GM23338 (cell line): Measurements from ENCODE around the gene UBE2QL1. TPM values are rescaled to one million over a fixed set of nuclear protein-coding genes. Genes with fewer than 3 reads are reported as not detected.

Source experiments
- ATAC-seq: fragments of 200-7000 bp; cut with Tn5 transposase; 3 replicates; pipeline ENCODE4 v1.9.1; 2020
- DNase-seq: peaks from one replicate; pipeline ENCODE4 v3.0.0-alpha.2; 2015; ENCODE audit warnings: low spot score
- H2AFZ ChIP-seq: fragments of 200-600 bp; sonication (generic); 2 replicates; pipeline ENCODE4 v1.8.0; 2016; ENCODE audit warnings: antibody characterized with exemption, mild to moderate bottlenecking, moderate library complexity
- H3F3A ChIP-seq: fragments of 200-600 bp; sonication (generic); replicated peaks from 2 replicates; pipeline ENCODE4 v1.8.0; 2017; ENCODE audit warnings: antibody characterized with exemption, mixed run types, low read depth
- H3K27ac ChIP-seq: fragments of 200-600 bp; sonication (generic); 2 replicates; pipeline ENCODE4 v1.6.1; 2016; ENCODE audit warnings: low read depth
- H3K27me3 ChIP-seq: fragments of 200-600 bp; sonication (generic); 2 replicates; pipeline ENCODE4 v1.8.0; 2016; ENCODE audit warnings: mild to moderate bottlenecking, mixed run types, moderate library complexity; ENCODE audit not compliant: insufficient read depth
- H3K36me3 ChIP-seq: fragments of 200-600 bp; sonication (generic); 2 replicates; pipeline ENCODE4 v1.8.0; 2016; ENCODE audit warnings: mild to moderate bottlenecking; ENCODE audit not compliant: insufficient read depth
- H3K4me1 ChIP-seq: fragments of 200-600 bp; sonication (generic); 2 replicates; pipeline ENCODE4 v1.8.0; 2016; ENCODE audit warnings: mild to moderate bottlenecking, moderate library complexity; ENCODE audit not compliant: insufficient read depth
- H3K4me2 ChIP-seq: fragments of 200-600 bp; sonication (generic); 2 replicates; pipeline ENCODE4 v1.7.1; 2017; ENCODE audit warnings: mixed run types
- H3K4me3 ChIP-seq: fragments of 200-600 bp; sonication (generic); 2 replicates; pipeline ENCODE4 v1.6.1; 2016; ENCODE audit warnings: mixed run types
- H3K79me2 ChIP-seq: fragments of 200-600 bp; sonication (generic); replicated peaks from 2 replicates; pipeline ENCODE4 v1.8.0; 2017; ENCODE audit warnings: mild to moderate bottlenecking; ENCODE audit not compliant: insufficient read depth
- H3K9me2 ChIP-seq: fragments of 200-600 bp; sonication (generic); 2 replicates; pipeline ENCODE4 v1.8.0; 2017; ENCODE audit not compliant: insufficient read depth
- H4K20me1 ChIP-seq: fragments of 200-600 bp; sonication (generic); replicated peaks from 2 replicates; pipeline ENCODE4 v1.8.0; 2017; ENCODE audit warnings: mild to moderate bottlenecking; ENCODE audit not compliant: insufficient read depth
- H3K27ac Mint-ChIP-seq: 2 replicates; pipeline ENCODE4 v1.8.0; 2020; ENCODE audit warnings: inconsistent platforms, mild to moderate bottlenecking, moderate library complexity, mixed read lengths
- H3K27me3 Mint-ChIP-seq: 3 replicates; pipeline ENCODE4 v1.8.0; 2022; ENCODE audit warnings: low read depth, mild to moderate bottlenecking, moderate library complexity, mixed read lengths, inconsistent platforms; ENCODE audit not compliant: insufficient read depth, poor library complexity
- H3K36me3 Mint-ChIP-seq: 3 replicates; pipeline ENCODE4 v1.8.0; 2021; ENCODE audit warnings: low read depth, mild to moderate bottlenecking, inconsistent platforms, moderate library complexity, mixed read lengths
- H3K4me1 Mint-ChIP-seq: 3 replicates; pipeline ENCODE4 v1.8.0; 2020; ENCODE audit warnings: mild to moderate bottlenecking, inconsistent platforms, mixed read lengths
- H3K4me3 Mint-ChIP-seq: 3 replicates; pipeline ENCODE4 v1.8.0; 2021; ENCODE audit warnings: moderate library complexity, mild to moderate bottlenecking, inconsistent platforms, mixed read lengths
- H3K9me3 Mint-ChIP-seq: 3 replicates; pipeline ENCODE4 v1.8.0; 2020; ENCODE audit warnings: moderate library complexity, mild to moderate bottlenecking, inconsistent platforms, mixed read lengths
- CREB1 ChIP-seq: fragments of 250-450 bp; sonication (Bioruptor Pico); IDR thresholded peaks from 2 replicates; pipeline ENCODE4 v1.5.0; 2020; ENCODE audit warnings: low read depth, mild to moderate bottlenecking, moderate library complexity
- POLR2AphosphoS5 ChIP-seq: IDR thresholded peaks from 2 replicates; pipeline ENCODE4 v1.6.1; 2016; ENCODE audit warnings: antibody characterized with exemption, low read depth
- REST ChIP-seq: IDR thresholded peaks from one replicate; pipeline ENCODE4 v1.6.1; 2018; ENCODE audit warnings: antibody characterized with exemption; ENCODE audit not compliant: unreplicated experiment
- polyA plus RNA-seq: library from polyadenylated mRNA; unstranded; fragments of >200 nt; fragmentation: Nextera tagmentation; extraction: Ambion mirVana; gene quantifications from 2 replicates; pipeline ENCODE4 v1.2.1, GENCODE V29; 2016
- total RNA-seq: library from RNA; depleted of rRNA; stranded (reverse); fragments of >200 nt; shearing (Covaris generic); gene quantifications from 2 replicates; pipeline ENCODE4 v1.2.3, GENCODE V29; 2014
- TF ChIP-seq, protein P1 (sequence below): fragments of 250-450 bp; sonication (Bioruptor Pico); IDR thresholded peaks from 2 replicates; pipeline ENCODE4 v1.5.0; 2020; ENCODE audit warnings: mild to moderate bottlenecking, moderate library complexity

UBE2QL1 gene
- total and polyA plus RNA-seq, 2 experiments from 2014 or later: 0.40 to 0.83 TPM

DNA sequence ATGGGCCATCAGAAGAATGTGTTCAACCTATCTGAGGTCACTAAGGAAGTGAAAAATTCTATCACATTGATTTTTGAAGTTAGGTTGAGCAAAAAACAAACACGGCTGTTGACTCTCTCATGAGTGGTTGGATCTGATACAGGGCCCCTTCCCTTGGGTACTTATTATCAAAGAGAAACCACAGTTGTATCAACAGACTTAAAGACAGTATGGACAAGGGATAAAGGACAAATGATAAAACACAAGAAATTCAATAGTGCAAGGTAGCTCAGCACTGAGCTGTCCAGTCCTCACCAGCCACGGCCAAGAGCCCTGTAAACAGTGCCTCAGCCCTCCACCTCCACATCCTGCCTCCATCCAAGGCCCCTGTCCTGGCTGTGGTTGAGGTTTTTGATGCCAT is 86.9 kb downstream of the UBE2QL1 start (continued):
- TF ChIP-seq, protein P1, sequence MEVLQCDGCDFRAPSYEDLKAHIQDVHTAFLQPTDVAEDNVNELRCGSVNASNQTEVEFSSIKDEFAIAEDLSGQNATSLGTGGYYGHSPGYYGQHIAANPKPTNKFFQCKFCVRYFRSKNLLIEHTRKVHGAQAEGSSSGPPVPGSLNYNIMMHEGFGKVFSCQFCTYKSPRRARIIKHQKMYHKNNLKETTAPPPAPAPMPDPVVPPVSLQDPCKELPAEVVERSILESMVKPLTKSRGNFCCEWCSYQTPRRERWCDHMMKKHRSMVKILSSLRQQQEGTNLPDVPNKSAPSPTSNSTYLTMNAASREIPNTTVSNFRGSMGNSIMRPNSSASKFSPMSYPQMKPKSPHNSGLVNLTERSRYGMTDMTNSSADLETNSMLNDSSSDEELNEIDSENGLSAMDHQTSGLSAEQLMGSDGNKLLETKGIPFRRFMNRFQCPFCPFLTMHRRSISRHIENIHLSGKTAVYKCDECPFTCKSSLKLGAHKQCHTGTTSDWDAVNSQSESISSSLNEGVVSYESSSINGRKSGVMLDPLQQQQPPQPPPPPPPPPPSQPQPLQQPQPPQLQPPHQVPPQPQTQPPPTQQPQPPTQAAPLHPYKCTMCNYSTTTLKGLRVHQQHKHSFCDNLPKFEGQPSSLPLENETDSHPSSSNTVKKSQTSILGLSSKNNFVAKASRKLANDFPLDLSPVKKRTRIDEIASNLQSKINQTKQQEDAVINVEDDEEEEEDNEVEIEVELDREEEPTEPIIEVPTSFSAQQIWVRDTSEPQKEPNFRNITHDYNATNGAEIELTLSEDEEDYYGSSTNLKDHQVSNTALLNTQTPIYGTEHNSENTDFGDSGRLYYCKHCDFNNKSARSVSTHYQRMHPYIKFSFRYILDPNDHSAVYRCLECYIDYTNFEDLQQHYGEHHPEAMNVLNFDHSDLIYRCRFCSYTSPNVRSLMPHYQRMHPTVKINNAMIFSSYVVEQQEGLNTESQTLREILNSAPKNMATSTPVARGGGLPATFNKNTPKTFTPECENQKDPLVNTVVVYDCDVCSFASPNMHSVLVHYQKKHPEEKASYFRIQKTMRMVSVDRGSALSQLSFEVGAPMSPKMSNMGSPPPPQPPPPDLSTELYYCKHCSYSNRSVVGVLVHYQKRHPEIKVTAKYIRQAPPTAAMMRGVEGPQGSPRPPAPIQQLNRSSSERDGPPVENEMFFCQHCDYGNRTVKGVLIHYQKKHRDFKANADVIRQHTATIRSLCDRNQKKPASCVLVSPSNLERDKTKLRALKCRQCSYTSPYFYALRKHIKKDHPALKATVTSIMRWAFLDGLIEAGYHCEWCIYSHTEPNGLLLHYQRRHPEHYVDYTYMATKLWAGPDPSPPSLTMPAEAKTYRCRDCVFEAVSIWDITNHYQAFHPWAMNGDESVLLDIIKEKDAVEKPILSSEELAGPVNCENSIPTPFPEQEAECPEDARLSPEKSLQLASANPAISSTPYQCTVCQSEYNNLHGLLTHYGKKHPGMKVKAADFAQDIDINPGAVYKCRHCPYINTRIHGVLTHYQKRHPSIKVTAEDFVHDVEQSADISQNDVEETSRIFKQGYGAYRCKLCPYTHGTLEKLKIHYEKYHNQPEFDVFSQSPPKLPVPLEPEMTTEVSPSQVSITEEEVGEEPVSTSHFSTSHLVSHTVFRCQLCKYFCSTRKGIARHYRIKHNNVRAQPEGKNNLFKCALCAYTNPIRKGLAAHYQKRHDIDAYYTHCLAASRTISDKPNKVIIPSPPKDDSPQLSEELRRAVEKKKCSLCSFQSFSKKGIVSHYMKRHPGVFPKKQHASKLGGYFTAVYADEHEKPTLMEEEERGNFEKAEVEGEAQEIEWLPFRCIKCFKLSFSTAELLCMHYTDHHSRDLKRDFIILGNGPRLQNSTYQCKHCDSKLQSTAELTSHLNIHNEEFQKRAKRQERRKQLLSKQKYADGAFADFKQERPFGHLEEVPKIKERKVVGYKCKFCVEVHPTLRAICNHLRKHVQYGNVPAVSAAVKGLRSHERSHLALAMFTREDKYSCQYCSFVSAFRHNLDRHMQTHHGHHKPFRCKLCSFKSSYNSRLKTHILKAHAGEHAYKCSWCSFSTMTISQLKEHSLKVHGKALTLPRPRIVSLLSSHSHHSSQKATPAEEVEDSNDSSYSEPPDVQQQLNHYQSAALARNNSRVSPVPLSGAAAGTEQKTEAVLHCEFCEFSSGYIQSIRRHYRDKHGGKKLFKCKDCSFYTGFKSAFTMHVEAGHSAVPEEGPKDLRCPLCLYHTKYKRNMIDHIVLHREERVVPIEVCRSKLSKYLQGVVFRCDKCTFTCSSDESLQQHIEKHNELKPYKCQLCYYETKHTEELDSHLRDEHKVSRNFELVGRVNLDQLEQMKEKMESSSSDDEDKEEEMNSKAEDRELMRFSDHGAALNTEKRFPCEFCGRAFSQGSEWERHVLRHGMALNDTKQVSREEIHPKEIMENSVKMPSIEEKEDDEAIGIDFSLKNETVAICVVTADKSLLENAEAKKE (CRISPR knock-in tag): no peak
- no peak for TF ChIP-seq POLR2AphosphoS5

DNA sequence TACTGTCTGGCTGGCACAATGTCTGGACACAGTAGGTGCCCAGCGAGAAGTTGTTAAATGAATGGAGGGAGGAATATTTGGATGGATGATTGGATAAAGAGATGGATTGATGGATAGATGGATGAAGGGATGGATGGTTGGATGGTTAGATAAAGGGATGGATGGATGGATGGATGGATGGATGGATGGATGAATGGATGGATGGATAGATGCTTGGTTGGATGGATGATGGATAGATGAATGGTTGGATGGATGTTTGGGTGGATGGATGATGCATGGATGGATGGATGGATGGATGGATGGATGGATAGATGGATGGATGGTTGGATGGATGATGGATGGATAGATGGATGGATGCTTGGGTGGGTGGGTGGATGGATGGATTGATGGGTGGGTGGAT is 90.4 kb downstream of the UBE2QL1 start:
- H3K79me2 ChIP-seq: no peaks in the 10 kb centered on the region
- no peaks in the 10 kb centered on the region for H3K36me3 Mint-ChIP-seq

More for the DNA sequence above, 90.4 kb downstream of the UBE2QL1 start:
- H3K27ac Mint-ChIP-seq: no peak overlapping the region
- H3K9me3 Mint-ChIP-seq: no peaks in the 10 kb centered on the region
- Histone ChIP-seq H3K27ac (no peak overlapping the region), H3K4me3 (no peak overlapping the region), H3K36me3 (no peaks in the 10 kb centered on the region), H3K4me2 (no peak overlapping the region), H2AFZ (no peak overlapping the region), H4K20me1 (no peaks in the 10 kb centered on the region), H3F3A (no peaks in the 10 kb centered on the region), H3K9me2 (peaks cover 7% of the 10 kb centered on the region), H3K4me1 (no peaks in the 10 kb centered on the region), H3K27me3 (no peaks in the 10 kb centered on the region)
- DNase-seq (no peak), ATAC-seq (no peak)
- H3K27me3 Mint-ChIP-seq: no peaks in the 10 kb centered on the region
- no peaks in the 10 kb centered on the region for H3K4me1 Mint-ChIP-seq
- H3K4me3 Mint-ChIP-seq: no peak overlapping the region
- TF ChIP-seq REST (no peak), CREB1 (CRISPR knock-in tag) (no peak)
